H9 (cell line): Measurements from ENCODE around the gene ZNHIT3. TPM values are rescaled to one million over a fixed set of nuclear protein-coding genes. Genes with fewer than 3 reads are reported as not detected.

ENCODE experiments used
- DNase-seq: peaks from one replicate; pipeline ENCODE4 v3.0.0-alpha.2; 2017
- H2AFZ ChIP-seq: one replicate; pipeline ENCODE4 v1.6.1; 2013; ENCODE audit warnings: mild to moderate bottlenecking, low read length, control low read depth, moderate library complexity
- H2AK5ac ChIP-seq: 2 replicates; pipeline ENCODE4 v1.6.1; 2013; ENCODE audit warnings: low read length, control low read depth, mixed read lengths; ENCODE audit not compliant: insufficient read length
- H2BK120ac ChIP-seq: one replicate; pipeline ENCODE4 v1.6.1; 2013; ENCODE audit warnings: low read depth, mild to moderate bottlenecking, low read length, control low read depth, inconsistent platforms; ENCODE audit not compliant: poor library complexity, severe bottlenecking
- H2BK12ac ChIP-seq: 2 replicates; pipeline ENCODE4 v1.6.1; 2013; ENCODE audit warnings: low read length, control low read depth, mixed read lengths, low read depth; ENCODE audit not compliant: insufficient read length
- H2BK15ac ChIP-seq: 2 replicates; pipeline ENCODE4 v1.6.1; 2013; ENCODE audit warnings: low read depth, low read length, control low read depth
- H2BK20ac ChIP-seq: one replicate; pipeline ENCODE4 v1.6.1; 2013; ENCODE audit warnings: low read depth, mild to moderate bottlenecking, low read length, control low read depth, inconsistent platforms; ENCODE audit not compliant: poor library complexity, severe bottlenecking
- H2BK5ac ChIP-seq: 2 replicates; pipeline ENCODE4 v1.6.1; 2013; ENCODE audit warnings: low read length, control low read depth, mixed read lengths; ENCODE audit not compliant: insufficient read length
- H3K14ac ChIP-seq: 2 replicates; pipeline ENCODE4 v1.6.1; 2013; ENCODE audit warnings: low read length, control low read depth; ENCODE audit not compliant: insufficient read depth
- H3K18ac ChIP-seq: 2 replicates; pipeline ENCODE4 v1.6.1; 2013; ENCODE audit warnings: low read depth, mild to moderate bottlenecking, mixed read lengths, low read length, control low read depth; ENCODE audit not compliant: insufficient read length
- H3K23ac ChIP-seq: 2 replicates; pipeline ENCODE4 v1.6.1; 2013; ENCODE audit warnings: low read length, control low read depth, mixed read lengths, low read depth; ENCODE audit not compliant: insufficient read length
- H3K23me2 ChIP-seq: 2 replicates; pipeline ENCODE4 v1.6.1; 2013; ENCODE audit warnings: low read depth, mild to moderate bottlenecking, mixed read lengths, low read length, control low read depth; ENCODE audit not compliant: insufficient read length, poor library complexity, severe bottlenecking
- H3K27ac ChIP-seq: 2 replicates; pipeline ENCODE4 v1.5.1; 2013; ENCODE audit warnings: low read length, control low read depth, mixed read lengths, low read depth; ENCODE audit not compliant: insufficient read length
- H3K27me3 ChIP-seq: 2 replicates; pipeline ENCODE4 v1.6.1; 2013; ENCODE audit warnings: low read length, control low read depth, inconsistent platforms; ENCODE audit not compliant: insufficient read depth
- H3K4ac ChIP-seq: 2 replicates; pipeline ENCODE4 v1.6.1; 2013; ENCODE audit warnings: low read depth, mild to moderate bottlenecking, control low read depth, inconsistent platforms, low read length, moderate library complexity
- H3K4me1 ChIP-seq: 2 replicates; pipeline ENCODE4 v1.6.1; 2013; ENCODE audit warnings: low read length, control low read depth, inconsistent platforms; ENCODE audit not compliant: insufficient read depth
- H3K4me2 ChIP-seq: 2 replicates; pipeline ENCODE4 v1.6.1; 2013; ENCODE audit warnings: low read length, control low read depth, mixed read lengths; ENCODE audit not compliant: insufficient read length, insufficient read depth
- H3K56ac ChIP-seq: 2 replicates; pipeline ENCODE4 v1.6.1; 2013; ENCODE audit warnings: low read depth, mild to moderate bottlenecking, mixed read lengths, low read length, control low read depth; ENCODE audit not compliant: insufficient read length
- H3K79me1 ChIP-seq: 2 replicates; pipeline ENCODE4 v1.6.1; 2013; ENCODE audit warnings: low read depth, mild to moderate bottlenecking, moderate library complexity, low read length, control low read depth, inconsistent platforms; ENCODE audit not compliant: insufficient read depth, poor library complexity, severe bottlenecking
- H3K79me2 ChIP-seq: 2 replicates; pipeline ENCODE4 v1.6.1; 2013; ENCODE audit warnings: low read length, control low read depth, inconsistent platforms; ENCODE audit not compliant: insufficient read depth
- H3K9ac ChIP-seq: 2 replicates; pipeline ENCODE4 v1.6.1; 2013; ENCODE audit warnings: low read length, control low read depth, mixed read lengths; ENCODE audit not compliant: insufficient read length; ENCODE audit errors: extremely low read depth
- H3K9me3 ChIP-seq: one replicate; pipeline ENCODE4 v1.6.1; 2013; ENCODE audit warnings: low read depth, low read length, inconsistent platforms; ENCODE audit not compliant: control insufficient read depth
- H3T11ph ChIP-seq: one replicate; pipeline ENCODE4 v1.6.1; 2013; ENCODE audit warnings: mild to moderate bottlenecking, low read length, control low read depth, inconsistent platforms
- H4K20me1 ChIP-seq: one replicate; pipeline ENCODE4 v1.6.1; 2013; ENCODE audit not compliant: control insufficient read depth, insufficient read length, insufficient read depth
- H4K5ac ChIP-seq: 2 replicates; pipeline ENCODE4 v1.6.1; 2013; ENCODE audit warnings: low read depth, mild to moderate bottlenecking, mixed read lengths, low read length, control low read depth; ENCODE audit not compliant: insufficient read length
- H4K8ac ChIP-seq: replicated peaks from 2 replicates; pipeline ENCODE4 v1.6.1; 2013; ENCODE audit warnings: low read length, control low read depth, mixed read lengths, low read depth; ENCODE audit not compliant: insufficient read length
- H4K91ac ChIP-seq: 2 replicates; pipeline ENCODE4 v1.6.1; 2013; ENCODE audit warnings: low read depth, mild to moderate bottlenecking, moderate library complexity, mixed read lengths, low read length, control low read depth; ENCODE audit not compliant: insufficient read length
- H3K27ac Mint-ChIP-seq, 3 experiments: 2 replicates in 2 of 3; 3 replicates in 1 of 3; pipeline ENCODE4 v1.8.0; 2020 to 2021; ENCODE audit warnings: mixed read lengths in 3 of 3, mild to moderate bottlenecking in 1 of 3, moderate library complexity in 1 of 3
- H3K27me3 Mint-ChIP-seq: 2 replicates; pipeline ENCODE4 v1.8.0; 2021; ENCODE audit warnings: low read depth, mild to moderate bottlenecking, moderate library complexity, mixed read lengths
- H3K36me3 Mint-ChIP-seq, 3 experiments: 2 replicates in 2 of 3; 3 replicates in 1 of 3; pipeline ENCODE4 v1.8.0; 2020 to 2021; ENCODE audit warnings: low read depth in 3 of 3, mixed read lengths in 3 of 3; ENCODE audit not compliant: insufficient read depth in 1 of 3
- H3K4me1 Mint-ChIP-seq, 2 experiments: 2 replicates each; pipeline ENCODE4 v1.8.0; 2020; ENCODE audit warnings: mixed read lengths in 2 of 2
- H3K4me3 Mint-ChIP-seq, 2 experiments: 2 replicates in 1 of 2; 3 replicates in 1 of 2; pipeline ENCODE4 v1.8.0; 2020 to 2021; ENCODE audit warnings: mild to moderate bottlenecking in 2 of 2, mixed read lengths in 2 of 2, moderate library complexity in 1 of 2
- H3K9me3 Mint-ChIP-seq, 2 experiments: 2 replicates in 1 of 2; 3 replicates in 1 of 2; pipeline ENCODE4 v1.8.0; 2020; ENCODE audit warnings: mild to moderate bottlenecking in 2 of 2, mixed read lengths in 2 of 2, moderate library complexity in 1 of 2
- CTCF ChIP-seq: fragments of 200-600 bp; sonication (generic); conservative IDR thresholded peaks from 3 replicates; pipeline ENCODE4 v1.8.0; 2021; ENCODE audit warnings: antibody characterized with exemption, mild to moderate bottlenecking
- WGBS: extraction: QIAGEN DNeasy Blood & Tissue Kit; methylation state at CpG from one replicate; pipeline ENCODE4 v1.1.7; 2013; ENCODE audit warnings: missing lambda C conversion rate, low lambda C conversion rate, mixed read lengths; ENCODE audit not compliant: insufficient read length; ENCODE audit errors: extremely low coverage; 5-methylcytosine and 5-hydroxymethylcytosine counted together
- total RNA-seq: library from RNA; stranded (reverse); gene quantifications from 2 replicates; pipeline ENCODE4 v1.2.1, GENCODE V29; 2021

The ZNHIT3 gene
- total RNA-seq, 1 experiment from 2014 or later = 64.7 TPM

- Histone ChIP-seq H3K23me2 (no peaks in the 10 kb centered on the region), H3K9ac (no peak overlapping the region), H3K4me1 (no peaks in the 10 kb centered on the region), H3K4me2 (no peak overlapping the region), H2BK5ac (no peak overlapping the region), H3K56ac (no peak overlapping the region), H2BK120ac (no peak overlapping the region), H2AK5ac (no peak overlapping the region), H3K4ac (no peak overlapping the region), H3K18ac (no peak overlapping the region), H3K9me3 (no peaks in the 10 kb centered on the region), H3K23ac (no peak overlapping the region), H4K20me1 (no peaks in the 10 kb centered on the region), H2BK12ac (no peak overlapping the region), H3K27me3 (no peaks in the 10 kb centered on the region), H3K14ac (no peak overlapping the region), H4K8ac (no peak overlapping the region), H3K79me1 (no peaks in the 10 kb centered on the region), H3K27ac (no peak overlapping the region), H2BK15ac (no peak overlapping the region; the same call in 1 of the 2 replicates), H2BK20ac (no peak overlapping the region), H4K5ac (no peak overlapping the region), H3K79me2 (no peaks in the 10 kb centered on the region), H4K91ac (no peak overlapping the region), H2AFZ (no peak overlapping the region), H3T11ph (no peak overlapping the region)
- H3K27me3 Mint-ChIP-seq = no peaks in the 10 kb centered on the region
- no peak for DNase-seq
- TF ChIP-seq CTCF = no peak
- no peaks in the 10 kb centered on the region for H3K9me3 Mint-ChIP-seq
- WGBS = no CpG with 5 or more reads among the region's 3 CpGs
- H3K4me1 Mint-ChIP-seq = no peaks in the 10 kb centered on the region
- no peak overlapping the region for H3K4me3 Mint-ChIP-seq
- peaks cover 20 to 76% (median 71%) of the 10 kb centered on the region in 3 experiments; a peak in 6 of 7 replicates for H3K36me3 Mint-ChIP-seq
- H3K27ac Mint-ChIP-seq = peak overlapping the region in 2 of 3 experiments; percentile 4 to 33; a peak in 3 of 7 replicates
Measured at GRCh38 chr17:36495076-36495578, 8.6 kb downstream of the ZNHIT3 start.
